GDM1 (cell line): ENCODE data around the gene CFAP251.
"Not testable (repeated sequence)": the region's sequence is repeated elsewhere in the genome, so short reads cannot be mapped to it uniquely, and the experiment has no call there.

Source experiments
- DNase-seq: peaks from one replicate; lab custom pipeline; 2025; lab: John Stamatoyannopoulos, UW

The CFAP251 gene

DNA sequence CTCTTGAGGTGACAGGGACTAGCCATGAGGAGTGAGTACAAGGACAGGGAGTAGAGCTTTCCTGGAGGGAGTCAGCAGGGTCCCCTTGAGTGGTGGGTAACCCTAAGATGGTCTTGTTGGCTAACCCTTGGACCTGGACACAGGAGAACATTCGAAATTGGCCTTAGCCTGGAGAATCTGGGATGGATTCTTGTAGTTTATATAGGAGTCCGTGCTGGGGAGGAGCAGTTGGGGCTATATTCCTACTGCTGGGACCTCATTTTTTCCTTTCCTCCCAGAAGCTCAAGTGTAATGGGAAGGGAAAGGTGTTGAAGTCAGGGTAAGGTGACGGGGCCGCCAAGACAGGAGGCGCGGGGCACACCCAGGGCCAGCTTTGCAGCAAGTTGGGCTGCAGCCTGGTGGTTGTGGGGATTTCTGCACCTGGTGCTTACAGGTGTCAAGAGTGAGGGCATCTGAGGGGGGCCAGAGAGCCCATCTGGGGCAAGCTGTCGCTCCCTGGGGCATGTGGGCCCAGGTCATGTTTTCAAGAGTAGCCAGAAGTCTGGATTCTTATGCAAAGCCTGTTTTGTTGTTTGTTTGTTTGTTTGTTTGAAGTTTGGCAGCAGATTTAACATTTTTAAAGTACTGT is 108.4 kb downstream of the CFAP251 start:
- no peak for DNase-seq

DNA sequence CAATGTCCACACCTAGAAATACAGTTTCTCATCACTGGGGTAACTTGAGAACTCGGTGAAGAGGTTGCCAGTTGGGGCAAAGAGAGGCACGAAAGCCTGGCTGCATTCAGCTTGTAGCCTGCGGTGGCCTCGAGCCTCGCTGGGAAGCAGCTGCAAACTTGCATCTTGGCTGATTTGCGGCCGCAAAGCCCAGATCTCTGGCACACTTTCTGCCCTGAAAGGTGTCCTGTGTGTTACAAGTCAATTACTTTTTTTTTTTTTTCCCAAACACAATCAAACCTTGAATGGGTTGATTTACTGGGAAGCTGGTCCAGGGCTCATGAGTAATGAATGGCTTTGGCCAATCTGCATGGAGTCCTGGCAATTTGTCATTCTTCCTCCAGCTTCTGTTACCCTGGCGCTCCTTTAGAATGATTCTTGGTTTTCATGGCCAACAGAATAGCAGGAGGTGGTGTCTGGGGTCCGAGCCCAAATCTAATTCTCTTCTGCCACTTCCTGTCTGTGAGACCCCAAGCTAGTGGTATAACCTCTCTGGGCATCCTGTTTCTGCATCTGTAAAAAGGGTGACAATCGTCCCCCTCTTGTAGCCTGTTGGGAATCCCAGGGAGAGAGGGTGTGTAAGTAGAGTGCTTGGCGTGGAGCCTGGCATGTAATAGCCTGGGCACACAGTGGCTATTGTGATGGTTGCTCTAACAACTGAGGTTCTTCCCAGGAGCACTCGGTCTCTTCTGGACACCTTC is 109.9 kb downstream of the CFAP251 start:
- no peak for DNase-seq

DNA sequence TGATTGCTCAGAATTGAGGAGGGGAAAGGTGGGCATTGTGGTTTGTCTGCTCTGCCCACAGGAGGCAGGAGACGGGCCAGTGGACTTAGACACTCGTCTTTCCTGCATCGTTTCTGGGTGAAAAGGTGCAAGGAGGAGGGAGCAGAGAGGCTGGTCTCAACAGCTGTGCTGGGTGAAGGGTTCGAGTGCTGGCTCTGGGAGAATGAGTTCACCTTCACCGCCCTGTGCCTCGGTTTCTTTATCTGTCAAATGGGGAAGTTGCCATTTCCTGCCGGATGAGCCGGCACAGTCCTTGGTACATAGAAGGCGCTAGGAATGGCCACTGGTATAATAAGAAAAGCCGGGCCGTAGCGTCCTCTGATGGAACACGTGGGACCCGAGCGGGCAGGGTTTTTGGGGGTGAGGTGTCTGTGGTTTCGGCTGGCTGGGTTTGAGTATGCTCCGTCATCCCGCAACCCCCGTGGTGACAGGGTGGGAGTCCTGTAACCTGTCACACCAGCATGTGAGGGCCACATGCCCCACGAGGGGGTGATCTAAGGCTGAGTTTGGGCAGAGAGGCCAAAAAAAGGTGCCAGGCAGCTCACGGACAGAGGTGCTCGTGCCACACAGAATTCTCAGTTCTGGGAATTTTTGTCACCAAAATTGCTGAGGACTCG is 110.6 kb downstream of the CFAP251 start:
- no peak for DNase-seq

DNA sequence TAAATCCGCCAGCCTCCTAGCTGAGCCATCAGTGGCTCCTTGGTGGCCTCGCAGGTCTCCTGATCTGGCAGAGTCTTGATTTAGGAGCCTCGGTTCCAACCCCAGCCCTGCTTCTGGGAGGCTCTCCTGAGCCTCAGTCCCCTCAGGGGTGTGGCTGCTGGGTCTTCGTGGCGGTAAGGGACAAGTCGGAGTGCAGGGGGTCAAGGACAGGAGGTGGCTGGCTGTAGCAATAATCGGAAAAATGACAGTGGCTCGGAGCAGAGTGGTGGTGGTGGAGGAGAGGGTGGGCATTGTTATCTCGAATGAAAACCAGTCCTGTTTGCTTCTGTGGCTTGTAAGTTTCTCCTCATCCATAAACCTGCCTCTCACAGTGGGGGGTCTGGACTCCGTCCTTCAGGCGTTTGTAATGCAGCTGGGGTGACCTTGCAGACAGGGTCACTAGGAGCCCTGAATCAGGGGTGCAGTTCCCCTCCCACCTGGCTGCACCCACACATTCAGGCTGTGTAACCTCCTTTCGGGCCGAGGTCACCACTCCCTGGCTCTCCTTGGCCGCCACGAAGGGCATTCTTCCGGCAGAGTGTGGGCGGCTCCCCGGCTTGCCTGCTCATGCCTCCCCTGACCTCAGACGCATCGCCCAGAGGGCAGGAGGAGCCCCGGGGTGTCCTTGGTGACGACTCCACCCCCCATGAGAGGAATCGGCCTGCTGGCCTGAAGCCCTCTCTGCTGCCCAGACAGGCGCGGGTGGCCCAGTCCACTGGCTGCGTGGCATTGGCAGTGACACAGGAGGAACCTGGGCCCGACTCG is 111.4 kb downstream of the CFAP251 start:
- DNase-seq, result no peak

- DNase-seq, result no peak
Observed at GRCh38 chr12:122030424-122031035, 112.1 kb downstream of the CFAP251 start.

DNA sequence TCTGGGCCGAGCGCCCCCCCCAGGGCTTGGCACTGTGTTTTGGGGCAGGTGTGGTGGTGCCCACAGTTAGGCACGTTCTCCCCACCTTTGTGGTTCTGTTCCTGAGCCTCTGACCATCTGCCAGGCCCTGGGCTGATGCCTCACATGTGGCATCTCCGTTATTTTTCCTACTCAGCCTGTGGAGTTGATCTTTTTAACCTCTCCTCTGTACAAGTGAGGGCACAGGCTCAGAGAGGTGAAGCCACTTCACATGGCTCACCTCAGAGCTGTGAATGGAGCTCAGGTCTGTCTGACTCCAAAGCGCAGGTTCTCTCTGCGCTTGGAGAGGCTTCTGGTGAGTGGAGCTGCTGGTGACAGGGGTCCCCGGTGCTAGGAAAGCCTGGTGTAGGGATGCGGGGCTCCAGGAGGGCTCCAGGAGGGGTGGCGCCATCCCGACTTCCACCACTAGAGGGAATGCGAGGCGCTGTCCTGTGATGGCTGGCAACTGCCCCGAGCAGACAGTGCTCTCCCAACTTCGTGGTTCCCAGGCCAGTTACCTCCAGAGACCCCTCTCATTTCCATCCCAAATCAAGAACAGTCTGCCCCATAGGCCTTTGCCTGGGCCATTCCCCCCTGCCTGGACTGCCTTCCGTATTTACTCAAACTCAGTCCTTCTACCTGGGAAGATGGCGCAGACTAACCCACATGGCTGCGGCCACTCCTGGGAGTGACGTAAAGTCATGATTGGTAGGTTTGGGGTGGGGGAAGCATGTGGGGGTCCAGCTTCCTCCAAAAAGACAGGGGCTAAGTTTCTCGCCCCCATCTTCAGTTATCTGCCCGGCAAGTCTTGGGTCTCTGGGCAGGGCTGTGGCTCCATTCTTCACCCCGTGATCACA is 113.2 kb downstream of the CFAP251 start:
- peak; percentile 27 for DNase-seq

- no peak for DNase-seq
Observed at GRCh38 chr12:122032580-122032979, 114.2 kb downstream of the CFAP251 start.

DNA sequence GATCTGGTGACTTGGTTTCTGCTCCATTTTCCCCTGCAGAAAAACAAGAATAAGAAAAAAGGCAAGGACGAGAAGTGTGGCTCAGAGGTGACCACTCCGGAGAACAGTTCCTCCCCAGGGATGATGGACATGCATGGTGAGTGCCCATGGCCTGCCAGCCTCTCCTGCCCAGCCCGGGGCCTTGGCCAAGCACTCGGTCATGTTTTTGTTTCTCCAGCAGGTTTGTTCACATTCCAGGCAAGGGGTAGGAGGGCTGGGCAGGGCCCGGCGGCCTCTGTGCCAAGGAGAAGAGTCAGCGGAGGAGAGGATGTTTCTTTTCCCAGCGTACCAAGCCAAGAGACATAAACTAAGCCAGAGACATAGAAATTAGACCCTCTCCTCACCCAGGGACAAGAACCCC is 116.9 kb downstream of the CFAP251 start:
- DNase-seq, result no peak

- DNase-seq, result no peak
Observed at GRCh38 chr12:122036153-122036552, 117.8 kb downstream of the CFAP251 start.

DNA sequence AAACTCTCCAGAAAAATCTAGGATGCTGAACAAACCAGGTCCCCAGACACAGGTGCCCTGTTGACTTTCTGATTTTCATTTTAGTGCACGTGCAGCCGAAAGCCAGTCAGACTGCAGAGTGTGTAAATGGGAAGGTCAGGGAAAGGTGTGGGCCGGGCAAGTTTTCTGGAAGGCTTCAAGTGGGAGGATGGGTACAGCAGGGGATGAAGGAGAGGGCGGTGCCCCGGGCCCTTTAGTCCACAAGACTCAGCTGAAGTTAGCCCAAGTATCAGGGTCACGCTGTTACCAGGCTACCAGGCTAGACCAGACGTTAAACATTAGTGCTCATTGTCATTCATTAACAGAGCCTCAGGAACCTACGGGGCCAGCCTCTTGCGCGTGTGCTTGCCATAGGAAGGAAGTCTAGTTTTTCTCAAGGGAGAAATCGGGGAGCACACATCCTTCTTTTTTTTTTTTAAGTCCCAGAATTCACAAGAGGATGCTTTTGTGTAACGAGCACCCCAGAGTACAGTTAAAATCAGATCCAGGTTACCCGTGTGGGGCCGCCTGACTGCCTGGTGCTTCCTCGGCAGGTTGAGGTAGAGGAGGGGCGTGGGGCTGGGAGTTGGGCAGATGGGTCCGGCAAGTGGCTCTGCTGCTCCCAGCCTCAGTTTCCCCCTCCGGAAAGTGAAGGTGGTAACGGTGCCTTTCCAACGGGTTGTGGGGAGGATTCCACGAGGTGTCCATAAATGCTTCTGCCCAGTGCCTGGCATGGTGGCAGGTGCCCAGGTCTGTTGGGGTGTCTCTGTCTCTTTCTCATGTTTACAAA is 122.4 kb downstream of the CFAP251 start:
- no peak for DNase-seq

GRCh38 chr12:122041458-122041857 is 123.1 kb downstream of the CFAP251 start:
- not testable (repeated sequence) for DNase-seq

DNA sequence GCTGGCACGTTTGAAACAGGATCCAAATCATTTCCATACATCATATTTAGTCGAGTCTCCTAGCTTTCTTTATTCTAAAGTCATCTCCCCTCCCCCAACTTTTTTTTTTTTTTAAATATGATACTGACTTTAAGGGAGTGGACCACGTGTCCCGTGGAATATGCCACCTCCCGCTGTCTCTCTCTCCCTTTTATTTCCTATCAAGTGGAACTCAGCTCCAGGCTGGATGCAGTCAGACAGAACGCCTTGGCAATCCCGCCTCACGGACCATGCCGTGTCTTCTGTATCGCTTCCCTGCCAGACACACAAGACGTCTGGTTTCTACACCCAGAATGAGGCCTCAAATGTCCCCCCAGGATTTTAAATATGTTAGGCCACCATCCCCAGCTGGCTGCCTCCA is 124.5 kb downstream of the CFAP251 start:
- no peak for DNase-seq

DNA sequence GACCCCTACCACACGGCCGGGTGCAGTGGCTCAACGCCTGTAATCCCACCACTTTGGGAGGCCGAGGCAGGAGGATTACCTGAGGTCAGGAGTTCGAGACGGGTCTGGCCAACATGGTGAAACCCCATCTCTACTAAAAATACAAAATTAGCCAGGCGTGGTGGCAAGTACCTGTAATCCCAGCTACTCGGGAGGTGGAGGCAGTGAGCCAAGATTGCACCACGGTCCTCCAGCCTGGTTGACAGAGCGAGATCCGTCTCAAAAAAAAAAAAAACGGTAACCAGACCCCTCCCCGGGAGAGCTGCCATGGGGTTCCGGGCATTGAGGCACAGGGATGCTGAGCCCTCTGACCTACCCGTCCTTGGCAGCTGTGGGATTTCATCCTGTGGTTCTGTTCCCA is 125.1 kb downstream of the CFAP251 start:
- DNase-seq, result no peak

DNA sequence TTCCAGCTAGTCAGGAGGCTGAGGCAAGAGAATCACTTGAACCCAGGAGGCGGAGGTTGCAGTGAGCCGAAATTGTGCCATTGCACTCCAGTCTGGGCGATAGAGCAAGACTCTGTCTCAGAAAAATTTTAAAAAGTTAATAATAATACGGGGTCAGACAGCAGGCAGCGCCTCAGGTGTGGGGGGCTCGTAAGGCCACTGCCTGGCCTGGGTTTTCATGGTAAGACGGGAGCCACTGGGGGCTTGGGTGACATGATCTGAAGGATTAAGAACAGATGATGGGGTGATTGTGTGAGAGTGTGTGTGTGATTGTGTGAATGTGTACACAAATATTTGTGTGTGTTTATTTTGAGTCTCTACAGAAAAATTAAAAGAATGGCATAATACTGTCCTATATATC is 126.9 kb downstream of the CFAP251 start:
- DNase-seq, result no peak

GRCh38 chr12:122046145-122046544 is 127.8 kb downstream of the CFAP251 start:
- DNase-seq, result no peak

- no peak for DNase-seq
Observed at GRCh38 chr12:122048151-122048550, 129.8 kb downstream of the CFAP251 start.

DNA sequence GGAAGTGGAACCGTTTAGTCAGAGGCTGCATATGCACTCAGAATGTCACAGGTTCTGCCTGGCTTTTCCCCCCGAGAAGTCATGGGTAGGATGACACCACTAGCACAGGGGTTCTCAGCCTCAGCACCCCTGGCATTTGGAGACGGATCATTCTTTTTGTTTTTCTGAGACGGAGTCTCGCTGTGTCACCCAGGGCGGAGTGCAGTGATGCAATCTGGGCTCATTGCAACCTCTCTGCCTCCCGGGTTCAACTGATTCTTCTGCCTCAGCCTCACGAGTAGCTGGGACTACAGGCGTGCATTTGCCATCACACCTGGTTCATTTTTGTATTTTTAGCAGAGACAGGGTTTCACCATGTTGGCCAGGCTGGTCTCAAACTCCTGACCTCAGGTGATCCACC is 131.4 kb downstream of the CFAP251 start:
- DNase-seq, result no peak

- no peak for DNase-seq
Observed at GRCh38 chr12:122050706-122051105, 132.3 kb downstream of the CFAP251 start.

GRCh38 chr12:122051231-122051876 is 133.0 kb downstream of the CFAP251 start:
- DNase-seq, result no peak

- no peak for DNase-seq
Observed at GRCh38 chr12:122052285-122052684, 133.9 kb downstream of the CFAP251 start.
